ENCODE data around the gene DNM3. TPM values are rescaled to one million over a fixed set of nuclear protein-coding genes. Genes with fewer than 3 reads are reported as not detected.

Gene DNM3
- total RNA-seq, 1 experiment from 2014 or later: 0.11 TPM

- DNase-seq: no peak
- H3K4me3 Mint-ChIP-seq (ENCODE audit: unreplicated experiment): no peak overlapping the region
- no peaks in the 10 kb centered on the region for H3K9me3 Mint-ChIP-seq (ENCODE audit: unreplicated experiment)
- H3K36me3 Mint-ChIP-seq (ENCODE audit: insufficient read depth, unreplicated experiment): no peaks in the 10 kb centered on the region
- Histone ChIP-seq H3K4me3 (ENCODE audit: low read depth, low read length) (no peak overlapping the region), H3K27me3 (replicated peaks; ENCODE audit: control insufficient read depth, insufficient read depth, low read length) (no peaks in the 10 kb centered on the region; the same call in 1 of the 2 replicates), H3K4me1 (no peaks in the 10 kb centered on the region), H3K36me3 (ENCODE audit: control insufficient read depth, insufficient read depth, low read length) (no peaks in the 10 kb centered on the region), H3K9me3 (0 out of 2 replicates have a peak, but pooled peaks cover 2% of the 10 kb centered on the region)
- BruUV-seq (replicated peaks): no TSS peak
- TF ChIP-seq CTCF (IDR thresholded peaks at IDR 0.05; ENCODE audit: insufficient read depth in 1 of 2, low read depth in 1 of 2, low read length in 1 of 2, severe bottlenecking in 1 of 2, unreplicated experiment in 1 of 2): no peak
- no peaks in the 10 kb centered on the region for H3K27me3 Mint-ChIP-seq (ENCODE audit: insufficient read depth, unreplicated experiment)
- POLR2A ChIA-PET: no interaction called here
- H3K4me1 Mint-ChIP-seq (ENCODE audit: low read depth, unreplicated experiment): no peaks in the 10 kb centered on the region
- CTCF ChIA-PET: no interaction called here
- intact Hi-C loops (cut with micrococcal nuclease; ENCODE audit: unreplicated experiment): no loop called here
- no peak overlapping the region for H3K27ac Mint-ChIP-seq (ENCODE audit: unreplicated experiment)
These were observed 362.6 kb downstream of the DNM3 start for GRCh38 chr1:172203902-172204301.

GRCh38 chr1:172206256-172206655, 365.0 kb downstream of the DNM3 start:
- no peak overlapping the region for H3K4me3 Mint-ChIP-seq (ENCODE audit: unreplicated experiment)
- POLR2A ChIA-PET: no interaction called here
- H3K36me3 Mint-ChIP-seq (ENCODE audit: insufficient read depth, unreplicated experiment): no peaks in the 10 kb centered on the region

GRCh38 chr1:172208635-172209034, 367.3 kb downstream of the DNM3 start:
- Histone ChIP-seq H3K36me3 (ENCODE audit: control insufficient read depth, insufficient read depth, low read length) (no peaks in the 10 kb centered on the region), H3K27me3 (replicated peaks; ENCODE audit: control insufficient read depth, insufficient read depth, low read length) (no peaks in the 10 kb centered on the region; the same call in 1 of the 2 replicates), H3K4me1 (no peaks in the 10 kb centered on the region), H3K4me3 (ENCODE audit: low read depth, low read length) (no peak overlapping the region), H3K9me3 (no peaks in the 10 kb centered on the region)
- ChIA-PET POLR2A (no interaction called here), CTCF (no interaction called here)
- TF ChIP-seq CTCF (IDR thresholded peaks at IDR 0.05; ENCODE audit: insufficient read depth in 1 of 2, low read depth in 1 of 2, low read length in 1 of 2, severe bottlenecking in 1 of 2, unreplicated experiment in 1 of 2): no peak
- DNase-seq: no peak
- no peaks in the 10 kb centered on the region for H3K9me3 Mint-ChIP-seq (ENCODE audit: unreplicated experiment)
- no peak overlapping the region for H3K4me3 Mint-ChIP-seq (ENCODE audit: unreplicated experiment)
- intact Hi-C loops (cut with micrococcal nuclease; ENCODE audit: unreplicated experiment): no loop called here
- no peak overlapping the region for H3K27ac Mint-ChIP-seq (ENCODE audit: unreplicated experiment)
- no peaks in the 10 kb centered on the region for H3K4me1 Mint-ChIP-seq (ENCODE audit: low read depth, unreplicated experiment)
- no peaks in the 10 kb centered on the region for H3K27me3 Mint-ChIP-seq (ENCODE audit: insufficient read depth, unreplicated experiment)
- no peaks in the 10 kb centered on the region for H3K36me3 Mint-ChIP-seq (ENCODE audit: insufficient read depth, unreplicated experiment)
- BruUV-seq (replicated peaks): no TSS peak

More at GRCh38 chr1:172206256-172206655, 365.0 kb downstream of the DNM3 start:
- H3K4me1 Mint-ChIP-seq (ENCODE audit: low read depth, unreplicated experiment): no peaks in the 10 kb centered on the region
- no peak for DNase-seq
- Histone ChIP-seq H3K4me1 (no peaks in the 10 kb centered on the region), H3K9me3 (no peaks in the 10 kb centered on the region), H3K4me3 (ENCODE audit: low read depth, low read length) (no peak overlapping the region), H3K27me3 (replicated peaks; ENCODE audit: control insufficient read depth, insufficient read depth, low read length) (no peaks in the 10 kb centered on the region; the same call in 1 of the 2 replicates), H3K36me3 (ENCODE audit: control insufficient read depth, insufficient read depth, low read length) (no peaks in the 10 kb centered on the region)
- no peaks in the 10 kb centered on the region for H3K27me3 Mint-ChIP-seq (ENCODE audit: insufficient read depth, unreplicated experiment)
- no peak for TF ChIP-seq CTCF (IDR thresholded peaks at IDR 0.05; ENCODE audit: insufficient read depth in 1 of 2, low read depth in 1 of 2, low read length in 1 of 2, severe bottlenecking in 1 of 2, unreplicated experiment in 1 of 2)
- H3K9me3 Mint-ChIP-seq (ENCODE audit: unreplicated experiment): no peaks in the 10 kb centered on the region
- CTCF ChIA-PET: no interaction called here
- BruUV-seq (replicated peaks): no TSS peak
- H3K27ac Mint-ChIP-seq (ENCODE audit: unreplicated experiment): no peak overlapping the region
- intact Hi-C loops (cut with micrococcal nuclease; ENCODE audit: unreplicated experiment): no loop called here

Data from Caco-2 (cell line).